ENCODE data around the gene CDC42EP4.

DNA sequence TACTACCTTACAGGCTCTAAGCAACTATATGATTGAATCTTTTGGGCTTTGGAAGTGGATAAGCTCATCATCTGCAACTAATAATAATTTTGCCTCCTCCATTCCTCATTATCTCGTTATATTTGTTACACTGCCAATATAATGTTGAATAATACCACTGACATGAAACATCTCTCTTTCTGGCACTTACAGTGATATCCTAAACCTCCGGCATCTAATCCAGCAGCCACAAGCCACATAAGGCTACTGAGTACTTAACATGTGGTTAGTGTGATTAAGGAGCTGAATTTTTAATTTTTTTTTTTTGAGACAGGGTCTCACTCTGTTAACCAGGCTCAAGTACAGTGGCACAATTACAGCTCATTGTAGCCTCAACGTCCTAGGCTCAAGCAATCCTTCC, 9.6 kb downstream of the CDC42EP4 start:
- TF ChIP-seq POLR2A (IDR thresholded peaks at IDR 0.05) (no peak), POLR2AphosphoS5 (IDR thresholded peaks at IDR 0.05) (no peak)
- TF ChIP-seq, protein P1, sequence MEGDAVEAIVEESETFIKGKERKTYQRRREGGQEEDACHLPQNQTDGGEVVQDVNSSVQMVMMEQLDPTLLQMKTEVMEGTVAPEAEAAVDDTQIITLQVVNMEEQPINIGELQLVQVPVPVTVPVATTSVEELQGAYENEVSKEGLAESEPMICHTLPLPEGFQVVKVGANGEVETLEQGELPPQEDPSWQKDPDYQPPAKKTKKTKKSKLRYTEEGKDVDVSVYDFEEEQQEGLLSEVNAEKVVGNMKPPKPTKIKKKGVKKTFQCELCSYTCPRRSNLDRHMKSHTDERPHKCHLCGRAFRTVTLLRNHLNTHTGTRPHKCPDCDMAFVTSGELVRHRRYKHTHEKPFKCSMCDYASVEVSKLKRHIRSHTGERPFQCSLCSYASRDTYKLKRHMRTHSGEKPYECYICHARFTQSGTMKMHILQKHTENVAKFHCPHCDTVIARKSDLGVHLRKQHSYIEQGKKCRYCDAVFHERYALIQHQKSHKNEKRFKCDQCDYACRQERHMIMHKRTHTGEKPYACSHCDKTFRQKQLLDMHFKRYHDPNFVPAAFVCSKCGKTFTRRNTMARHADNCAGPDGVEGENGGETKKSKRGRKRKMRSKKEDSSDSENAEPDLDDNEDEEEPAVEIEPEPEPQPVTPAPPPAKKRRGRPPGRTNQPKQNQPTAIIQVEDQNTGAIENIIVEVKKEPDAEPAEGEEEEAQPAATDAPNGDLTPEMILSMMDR (IDR thresholded peaks at IDR 0.05), result no peak

All from stomach (tissue), 4 donors.